Hindlimb muscle (tissue), 1 donor: ENCODE measurements around the gene PRKACA. TPM values are rescaled to one million over a fixed set of nuclear protein-coding genes. Genes with fewer than 3 reads are reported as not detected.
A peak's percentile ranks its signal among the peaks of the same experiment; 100 is the strongest.

Experiments used
- DNase-seq: peaks from one replicate; pipeline ENCODE4 v3.0.0-alpha.2; 2013
- polyA plus RNA-seq: library from polyadenylated mRNA; unstranded; fragments of 120-200 nt; gene quantifications from one replicate; pipeline ENCODE4 v1.2.1, GENCODE V29; 2013; ENCODE audit not compliant: insufficient read length

PRKACA gene
- 539 TPM for polyA plus RNA-seq

GRCh38 chr19:14117668-14118164 lies at the start of gene PRKACA:
PRKACA (minus strand) TSS chr19:14117762; CDS start chr19:14117547, 215 bp downstream.
- peak; percentile 100 for DNase-seq

- no peak for DNase-seq
Observed at GRCh38 chr19:14166999-14167575, 49.5 kb upstream of the PRKACA start.

- no peak for DNase-seq
Observed at GRCh38 chr19:14165990-14166830, 48.6 kb upstream of the PRKACA start.

GRCh38 chr19:14164724-14165493 lies 47.3 kb upstream of the PRKACA start:
- DNase-seq, result no peak

- DNase-seq, result no peak
Observed at GRCh38 chr19:14164082-14164481, 46.5 kb upstream of the PRKACA start.

- DNase-seq, result no peak
Observed at GRCh38 chr19:14162871-14163297, 45.3 kb upstream of the PRKACA start.

- no peak for DNase-seq
Observed at GRCh38 chr19:14161305-14161704, 43.7 kb upstream of the PRKACA start.

- no peak for DNase-seq
Observed at GRCh38 chr19:14160017-14160703, 42.6 kb upstream of the PRKACA start.

GRCh38 chr19:14159059-14159458 lies 41.5 kb upstream of the PRKACA start:
- DNase-seq, result no peak

- DNase-seq, result no peak
Observed at GRCh38 chr19:14158276-14159023, 40.9 kb upstream of the PRKACA start.

GRCh38 chr19:14156971-14157717 lies 39.6 kb upstream of the PRKACA start:
- no peak for DNase-seq

- DNase-seq, result no peak
Observed at GRCh38 chr19:14156122-14156521, 38.6 kb upstream of the PRKACA start.

- no peak for DNase-seq
Observed at GRCh38 chr19:14155371-14155770, 37.8 kb upstream of the PRKACA start.

GRCh38 chr19:14152713-14153112 lies 35.2 kb upstream of the PRKACA start:
- no peak for DNase-seq

GRCh38 chr19:14150770-14151661 lies 33.5 kb upstream of the PRKACA start:
- DNase-seq, result no peak

- DNase-seq, result no peak
Observed at GRCh38 chr19:14150041-14150769, 32.6 kb upstream of the PRKACA start.

- peak; percentile 89 for DNase-seq
Observed at GRCh38 chr19:14149509-14149994, 32.0 kb upstream of the PRKACA start.

GRCh38 chr19:14148751-14149410 lies 31.3 kb upstream of the PRKACA start:
- DNase-seq, result no peak
